Ovary (tissue), 10 donors: ENCODE measurements around the gene NUDT7. TPM values are rescaled to one million over a fixed set of nuclear protein-coding genes. Genes with fewer than 3 reads are reported as not detected.

Experiments
- DNase-seq, 5 donors: peaks; one replicate each; pipeline ENCODE4 v3.0.0-alpha.2; 2019 to 2020
- H3K27ac ChIP-seq, 2 donors: fragments of 200-600 bp; one replicate each; pipeline versions ENCODE4 v1.5.1 to v1.8.0; 2019 to 2022
- H3K27me3 ChIP-seq: fragments of 200-600 bp; one replicate; pipeline ENCODE4 v1.8.0; 2022
- H3K36me3 ChIP-seq: fragments of 200-600 bp; sonication (generic); one replicate; pipeline ENCODE4 v1.5.1; 2019
- H3K4me1 ChIP-seq: one replicate; pipeline ENCODE4 v1.8.1; 2013; ENCODE audit warnings: mild to moderate bottlenecking, moderate library complexity; ENCODE audit not compliant: insufficient read depth
- H3K4me3 ChIP-seq: fragments of 200-600 bp; sonication (generic); one replicate; pipeline ENCODE4 v1.5.1; 2017
- H3K9me3 ChIP-seq, 2 donors: fragments of 200-600 bp in 1 of 2; sonication (generic) in 1 of 2; one replicate each; pipeline versions ENCODE4 v1.5.1 to v1.8.1; 2013 to 2019; ENCODE audit warnings: mild to moderate bottlenecking in 1 of 2, moderate library complexity in 1 of 2
- CTCF ChIP-seq, 3 donors: fragments of 450-650 bp in 2 of 3; fragments of 200-600 bp in 1 of 3; IDR thresholded peaks; one replicate each; pipeline versions ENCODE4 v1.5.1 to v1.8.0; 2016 to 2022; ENCODE audit warnings: antibody characterized with exemption in 3 of 3, mild to moderate bottlenecking in 1 of 3
- EP300 ChIP-seq: sonication (generic); formaldehyde crosslinking; IDR thresholded peaks from one replicate; pipeline ENCODE4 v1.6.1; 2017; ENCODE audit warnings: antibody characterized with exemption
- POLR2A ChIP-seq: fragments of 450-650 bp; IDR thresholded peaks from one replicate; pipeline ENCODE4 v1.6.1; 2017; ENCODE audit warnings: antibody characterized with exemption, mild to moderate bottlenecking, moderate library complexity
- WGBS, 3 donors: extraction: QIAGEN DNeasy Blood & Tissue Kit in 1 of 3; methylation state at CpG; one replicate each; pipeline versions ENCODE4 v1.1.5 to v1.1.7; 2013 to 2017; 5-methylcytosine and 5-hydroxymethylcytosine counted together
- intact Hi-C, 4 donors: fragments of 100-400 bp; cut with DNase I; formaldehyde crosslinking; loops; one replicate each; pipeline versions ENCODE4 v1.11.0 to v1.15.1; 2022 to 2023
- long read RNA-seq, 3 donors: library from polyadenylated mRNA in 2 of 3; unstranded in 2 of 3; transcript quantifications; one replicate each; pipeline ENCODE4 v2.0.0 and lab custom pipeline, GENCODE V29; 2021 to 2026
- polyA plus RNA-seq, 2 donors: library from polyadenylated mRNA; stranded (reverse); fragments of 200-250 nt in 1 of 2; fragments of 350-450 nt in 1 of 2; fragmentation: Illumina TruSeq in 1 of 2; extraction: RNeasy Lipid Tissue Mini Kit (QIAGEN cat#74804) in 1 of 2; gene quantifications; one replicate each; pipeline ENCODE4 v1.2.3, GENCODE V29; 2013 to 2014
- total RNA-seq, 7 donors: library from RNA; depleted of rRNA in 2 of 7; stranded (reverse); fragments of >200 nt in 2 of 7; fragmentation: NEBNext Ultra II Directional in 3 of 7; extraction: Animal tissue kit (Norgen Biotek cat#: 25700) in 3 of 7; gene quantifications; one replicate each; pipeline versions ENCODE4 v1.1.0 to v1.2.4, GENCODE V29; 2016 to 2023
- donor health status: DM: no; HTN: no; CAD: no; lungs with moderate emphysema.
- donor health status: DM: no; HTN: no; CAD: no.
- donor health status: Bipolar disorder and iron deficiency.
- donor health status: DM: yes; HTN: yes; CAD: no.
- donor health status: DM: no; HTN: no; CAD: no.
- donor health status: DM: yes; HTN: yes; CAD: no.

Gene NUDT7
- total RNA-seq (1 to 10 TPM; 4.9 to 6.1 (median 5.7) TPM), polyA plus RNA-seq (10 to 100 TPM in 1 of 2 donors, 1 to 10 TPM in 1; 7.8 to 12.3 TPM)
- long read RNA-seq, donor 1, partial matches to known transcripts: 1 of 5 reads
- long read RNA-seq, donor 1, other reads (novel, unspliced or antisense): 1 of 5 reads
- long read RNA-seq, donor 2, transcript NUDT7-202 (3 exons, 930 nt): major isoform, 7 of 11 reads
- long read RNA-seq, donor 2, partial matches to known transcripts: 0 of 11 reads
- long read RNA-seq, donor 2, other reads (novel, unspliced or antisense): 0 of 11 reads
- long read RNA-seq, donor 3, partial matches to known transcripts: 4 of 9 reads
- long read RNA-seq, donor 3, other reads (novel, unspliced or antisense): 1 of 9 reads

GRCh38 chr16:77722309-77723107 is at the start of gene NUDT7:
Gene NUDT7, plus strand, starts transcription at chr16:77722514. Its CDS starts 69 bp downstream, at chr16:77722583.
- intact Hi-C loops: no loop called here
- 0 to 2% (median 1%) methylated on average over 35 to 55 of the region's 55 CpGs for WGBS, 3 donors

GRCh38 chr16:77674888-77675287 is 47.4 kb upstream of the NUDT7 start:
- no peak overlapping the region for H3K27ac ChIP-seq
- no peak for DNase-seq
- no peaks in the 10 kb centered on the region for H3K27me3 ChIP-seq
- intact Hi-C loops: loop anchor here (10.0 kb wide), 2 partner anchors 330 to 420 kb away; partner anchors contain the start of gene WWOX (in 2 of the 4)
- H3K36me3 ChIP-seq: no peaks in the 10 kb centered on the region
- H3K4me3 ChIP-seq: no peak overlapping the region
- H3K4me1 ChIP-seq: no peaks in the 10 kb centered on the region
- H3K9me3 ChIP-seq: no peaks in the 10 kb centered on the region
- WGBS, 3 donors: 8 to 20% (median 13%) methylated on average over 4 of the region's 4 CpGs
- TF ChIP-seq CTCF (IDR thresholded peaks at IDR 0.05): no peak
- no peak for TF ChIP-seq POLR2A
- no peak for TF ChIP-seq EP300

More at GRCh38 chr16:77722309-77723107, at the start of gene NUDT7:
- peak within 1 kb of the TSS in 1 of 2 donors; percentile 72 for H3K27ac ChIP-seq
- H3K9me3 ChIP-seq: no peaks in the 10 kb centered on the region
- peaks cover 2% of the 10 kb centered on the region for H3K4me1 ChIP-seq
- DNase-seq: peak; percentile 99 to 100 (median 100)
- H3K27me3 ChIP-seq: no peaks in the 10 kb centered on the region
- H3K4me3 ChIP-seq: peak within 1 kb of the TSS; percentile 69
- TF ChIP-seq EP300 (no peak), CTCF (IDR thresholded peaks at IDR 0.05) (peak in 1 of 3 donors; percentile 19), POLR2A (peak; percentile 60)
- H3K36me3 ChIP-seq: no peaks in the 10 kb centered on the region

- H3K27me3 ChIP-seq: no peaks in the 10 kb centered on the region
- TF ChIP-seq POLR2A: no peak
- TF ChIP-seq CTCF (IDR thresholded peaks at IDR 0.05): peak; percentile 56 to 83 (median 82)
- no peak for TF ChIP-seq EP300
- H3K9me3 ChIP-seq: no peaks in the 10 kb centered on the region
- intact Hi-C loops: loop anchor here (2.0 to 10.0 kb wide), 3 partner anchors 297 to 419 kb away; partner anchors contain the start of gene WWOX (in 2 of the 4)
- peak; percentile 42 to 76 (median 46) for DNase-seq
- H3K4me1 ChIP-seq: no peaks in the 10 kb centered on the region
- H3K36me3 ChIP-seq: no peaks in the 10 kb centered on the region
- no peak overlapping the region for H3K4me3 ChIP-seq
- no peak overlapping the region for H3K27ac ChIP-seq
- 15 to 19% (median 16%) methylated on average over 15 of the region's 15 CpGs for WGBS, 3 donors
Observed at GRCh38 chr16:77675464-77676324, 46.6 kb upstream of the NUDT7 start.

- Histone ChIP-seq H3K4me3 (no peak overlapping the region), H3K36me3 (no peaks in the 10 kb centered on the region), H3K9me3 (no peaks in the 10 kb centered on the region), H3K27ac (no peak overlapping the region), H3K4me1 (no peaks in the 10 kb centered on the region), H3K27me3 (no peaks in the 10 kb centered on the region)
- TF ChIP-seq POLR2A (no peak), CTCF (IDR thresholded peaks at IDR 0.05) (no peak), EP300 (no peak)
- WGBS, 3 donors: 50 to 59% (median 52%) methylated on average over 4 of the region's 4 CpGs
- intact Hi-C loops: loop anchor here (2.0 to 10.0 kb wide), 3 partner anchors 296 to 418 kb away; partner anchors contain the start of gene WWOX (in 2 of the 4)
- DNase-seq: no peak
Observed at GRCh38 chr16:77677129-77677528, 45.2 kb upstream of the NUDT7 start.
